ENCODE data around the gene CD22.

The CD22 gene

DNA sequence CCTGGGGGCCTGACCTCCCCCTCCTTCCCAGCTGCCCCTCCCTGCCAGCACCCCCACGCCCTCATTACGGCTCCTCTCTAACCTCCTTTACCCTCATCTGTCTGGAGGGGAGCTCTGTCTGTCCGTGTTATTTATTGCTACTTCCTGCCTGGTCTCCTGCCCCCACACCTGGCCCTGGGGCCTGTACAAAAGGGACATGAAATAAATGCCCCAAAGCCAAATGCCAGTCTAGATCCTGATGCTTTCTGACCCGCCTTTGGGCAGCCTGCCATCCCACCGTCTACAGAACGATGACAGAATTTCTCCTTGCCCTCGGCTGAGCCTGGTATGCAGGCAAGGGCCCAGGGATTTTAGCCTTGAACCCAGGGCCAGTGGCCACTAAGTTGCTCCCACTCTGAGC is 15.4 kb upstream of the CD22 start:
- DNase-seq = no peak

DNA sequence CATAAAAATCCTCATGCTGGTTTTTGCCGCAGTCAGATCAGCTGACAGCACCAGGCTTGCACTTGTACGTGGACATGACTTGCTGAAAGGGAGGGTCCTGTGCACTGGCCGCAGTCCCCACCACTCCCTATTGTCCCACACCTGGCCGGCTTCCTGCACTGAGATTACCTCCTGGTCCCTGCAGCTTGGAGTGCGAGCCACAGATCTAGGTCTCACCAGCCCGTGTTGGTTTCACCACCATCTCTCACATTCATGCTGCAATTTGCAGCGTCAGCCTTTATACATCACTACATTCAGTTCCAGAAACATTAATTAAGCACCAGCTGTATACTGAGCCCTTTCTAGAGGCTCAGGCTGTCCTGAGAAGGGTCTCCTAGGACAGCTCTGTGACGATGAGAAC is 15.0 kb upstream of the CD22 start:
- no peak for DNase-seq

DNA sequence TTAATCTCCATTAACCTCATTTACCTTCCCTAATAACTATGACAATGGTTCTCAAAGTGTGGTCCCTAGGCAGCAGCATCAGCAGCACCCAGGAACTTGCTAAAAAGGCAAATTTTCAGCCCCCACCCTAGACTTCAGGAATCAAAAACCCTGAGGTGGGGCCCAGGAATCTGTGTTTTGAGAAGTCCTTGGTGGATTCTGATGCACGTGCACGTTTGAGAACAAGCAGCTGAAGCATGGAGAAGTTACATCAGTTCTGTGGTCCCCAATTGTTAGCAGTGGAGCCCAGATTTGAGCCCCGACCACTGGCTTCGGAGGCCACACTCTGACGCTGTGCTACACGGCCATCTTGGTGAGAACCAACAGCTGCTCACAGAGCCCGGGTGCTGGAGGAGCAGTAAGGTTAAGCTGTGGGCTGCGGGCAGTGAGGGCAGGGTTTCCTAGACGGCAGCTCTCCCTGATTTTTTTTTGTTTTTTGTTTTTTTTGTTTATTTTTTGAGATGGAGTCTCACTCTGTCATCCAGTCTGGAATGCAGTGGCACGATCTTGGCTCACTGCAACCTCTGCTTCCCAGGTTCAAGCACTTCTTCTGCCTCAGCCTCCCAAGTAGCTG is 14.0 kb upstream of the CD22 start:
- no peak for DNase-seq

DNA sequence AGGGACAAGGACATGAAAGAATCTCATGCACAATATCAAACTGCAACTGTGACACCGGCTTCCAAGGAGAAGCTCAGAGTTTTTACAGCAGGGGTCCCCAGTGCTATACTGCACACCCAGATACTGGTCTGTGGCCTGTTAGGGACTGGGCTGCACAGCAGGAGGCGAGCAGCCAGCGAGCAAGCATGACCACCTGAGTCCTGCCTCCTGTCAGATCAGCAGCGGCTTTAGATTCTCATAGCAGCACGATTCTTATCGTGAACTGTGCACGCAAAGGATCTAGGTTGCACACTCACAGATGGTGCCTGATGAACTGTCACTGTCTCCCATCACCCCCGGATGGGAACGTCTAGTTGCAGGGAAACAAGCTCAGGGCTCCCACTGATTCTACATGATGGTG is 13.1 kb upstream of the CD22 start:
- DNase-seq = no peak

DNA sequence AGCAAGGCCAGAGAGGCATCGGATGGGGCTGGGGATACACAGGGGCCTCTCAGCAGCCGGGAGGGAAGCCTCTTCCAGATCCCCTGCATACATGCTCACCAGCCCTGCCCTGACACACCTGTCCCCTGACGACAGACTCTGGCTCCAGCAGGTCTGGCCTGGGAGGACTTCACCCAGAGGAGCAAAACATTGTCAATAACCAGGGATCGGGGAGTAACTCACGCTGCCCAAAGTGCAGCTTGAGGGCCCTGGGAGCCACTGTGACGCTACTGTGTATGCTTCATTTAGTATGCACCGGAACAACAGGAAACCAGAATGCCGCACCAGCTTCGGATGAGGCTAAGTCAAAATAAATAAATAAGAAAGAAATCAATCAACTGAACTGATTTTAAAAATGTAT is 12.4 kb upstream of the CD22 start:
- no peak for DNase-seq

DNA sequence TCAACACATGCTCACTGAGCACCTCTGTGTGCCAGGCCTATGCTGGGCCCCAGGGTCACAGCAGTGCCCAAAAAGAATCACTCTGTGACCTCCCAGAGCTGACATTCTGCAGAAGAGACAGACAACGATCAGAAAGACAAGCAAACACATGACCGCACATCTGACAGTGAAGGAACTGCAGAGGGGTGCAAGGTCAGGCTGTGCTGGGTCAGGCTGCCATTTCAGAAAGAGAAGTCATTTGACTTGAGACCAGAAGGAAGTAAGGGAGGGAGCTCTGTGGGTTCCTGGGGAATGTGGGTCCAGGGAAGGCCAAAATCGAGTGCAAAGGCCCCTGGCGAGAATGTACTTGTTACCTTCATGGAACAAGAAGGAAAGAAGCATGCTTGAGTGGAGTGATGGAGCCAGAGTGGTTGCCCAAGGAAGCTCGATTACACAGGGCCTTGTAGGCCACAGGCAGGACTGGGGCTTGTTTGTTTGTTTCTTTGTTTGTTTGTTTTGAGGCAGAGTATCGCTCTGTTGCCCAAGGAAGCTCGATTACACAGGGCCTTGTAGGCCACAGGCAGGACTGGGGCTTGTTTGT is 11.4 kb upstream of the CD22 start:
- peak in 1 of 56 donors; percentile 30 for DNase-seq

DNA sequence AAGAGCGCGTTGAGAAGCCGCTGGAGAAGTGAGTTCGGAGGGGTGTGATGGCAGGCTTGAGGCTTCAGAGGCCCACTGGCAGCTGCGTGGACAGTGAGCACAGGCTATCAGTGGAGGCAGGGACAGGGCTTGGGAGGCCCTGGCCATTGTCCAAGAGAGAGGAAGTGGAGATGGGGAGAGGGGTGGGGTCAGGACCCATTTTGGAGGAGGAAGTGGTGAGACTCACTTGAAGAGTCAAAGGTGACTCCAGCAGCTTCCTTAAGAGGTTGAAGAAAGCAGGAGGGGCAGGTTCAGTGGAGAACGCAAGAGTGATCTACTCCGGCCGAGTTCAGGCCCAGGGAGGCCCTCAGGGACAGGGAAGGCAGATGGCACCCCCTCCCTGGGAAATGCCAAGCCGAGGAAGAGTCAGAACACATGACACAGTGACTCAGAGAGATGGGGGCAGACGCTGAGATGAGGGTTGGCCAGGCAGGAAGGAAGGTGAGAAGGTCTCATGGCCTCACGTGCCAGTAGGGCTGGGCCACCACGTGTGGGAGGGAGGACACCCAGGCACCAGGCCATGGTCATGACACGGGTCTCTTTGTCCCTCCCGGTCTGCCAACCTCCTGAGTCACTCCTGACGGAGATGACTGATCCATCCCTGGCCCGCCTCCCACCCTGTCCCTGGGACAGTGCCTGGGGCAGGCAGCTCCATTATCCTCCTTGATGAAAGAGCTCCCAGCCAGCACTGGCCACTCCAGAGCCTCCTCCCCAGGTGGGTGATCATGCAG is 10.1 kb upstream of the CD22 start:
- DNase-seq = peak in 47 of 56 donors; percentile 14 to 90 (median 63)

DNA sequence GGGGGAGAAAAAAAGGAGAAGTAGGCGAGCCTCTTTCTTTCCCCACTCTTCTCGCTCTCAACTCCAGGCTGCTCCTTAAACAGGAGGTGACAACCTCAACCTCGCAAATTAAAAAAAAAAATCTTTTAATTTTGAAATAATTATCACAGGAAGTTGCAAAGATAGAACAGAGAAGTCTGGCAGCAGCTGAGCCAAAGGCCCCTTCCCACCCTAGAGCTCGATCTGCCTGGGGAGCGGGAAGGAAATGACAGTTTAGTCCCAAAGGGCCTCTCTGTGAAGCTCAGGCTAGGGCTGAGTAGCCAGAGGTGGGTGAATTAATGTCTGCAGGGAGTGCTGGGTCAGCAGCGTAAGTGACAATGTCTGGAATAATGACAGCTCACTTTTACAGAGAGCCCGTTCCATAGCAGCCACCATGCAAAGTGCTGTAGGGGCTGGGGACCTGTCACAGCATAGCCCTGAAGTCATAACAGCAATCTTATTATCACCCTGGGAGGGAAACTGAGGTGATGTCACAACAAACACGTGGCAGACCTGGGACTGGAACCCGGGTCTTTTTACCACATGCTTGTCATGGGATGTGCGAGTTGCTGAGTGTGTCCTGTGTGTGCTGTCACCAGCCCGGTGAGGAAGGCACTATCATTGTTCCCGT is 8.8 kb upstream of the CD22 start:
- no peak for DNase-seq

DNA sequence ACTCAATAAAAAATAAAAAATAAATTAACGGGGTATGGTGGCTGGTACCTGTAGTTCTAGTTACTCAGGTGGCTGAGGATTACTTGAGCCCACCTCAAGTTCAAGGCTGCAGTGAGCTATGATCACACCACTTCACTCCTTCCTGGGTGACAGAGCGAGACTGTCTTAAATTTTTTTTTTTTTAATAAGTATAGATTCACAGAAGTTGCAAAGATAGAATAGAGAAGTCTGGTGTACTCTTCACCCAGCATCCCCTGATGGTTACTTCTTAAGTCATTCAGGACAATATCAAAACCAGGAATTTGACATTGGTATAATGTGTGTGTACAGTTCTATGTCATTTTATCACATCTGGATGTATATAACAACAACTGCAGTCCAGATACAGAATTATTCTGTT is 7.7 kb upstream of the CD22 start:
- DNase-seq = no peak

DNA sequence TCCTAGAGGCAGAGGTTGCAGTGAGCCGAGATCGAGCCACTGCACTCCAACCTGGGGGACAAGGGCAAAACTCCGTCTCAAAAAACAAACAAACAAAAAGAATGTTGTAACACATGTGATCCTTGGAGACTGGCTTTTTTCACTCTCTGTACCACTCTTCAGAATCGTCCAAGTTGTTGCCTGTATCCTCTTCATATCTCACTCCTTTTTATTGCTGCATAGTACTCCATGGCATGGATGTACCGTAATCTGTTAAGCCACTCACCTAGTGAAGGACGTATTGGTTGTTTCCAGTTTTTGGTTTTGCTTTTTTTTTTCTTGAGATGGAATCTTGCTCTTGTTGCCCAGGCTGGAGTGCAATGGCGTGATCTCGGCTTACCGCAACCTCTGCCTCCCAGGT is 7.0 kb upstream of the CD22 start:
- no peak for DNase-seq

DNA sequence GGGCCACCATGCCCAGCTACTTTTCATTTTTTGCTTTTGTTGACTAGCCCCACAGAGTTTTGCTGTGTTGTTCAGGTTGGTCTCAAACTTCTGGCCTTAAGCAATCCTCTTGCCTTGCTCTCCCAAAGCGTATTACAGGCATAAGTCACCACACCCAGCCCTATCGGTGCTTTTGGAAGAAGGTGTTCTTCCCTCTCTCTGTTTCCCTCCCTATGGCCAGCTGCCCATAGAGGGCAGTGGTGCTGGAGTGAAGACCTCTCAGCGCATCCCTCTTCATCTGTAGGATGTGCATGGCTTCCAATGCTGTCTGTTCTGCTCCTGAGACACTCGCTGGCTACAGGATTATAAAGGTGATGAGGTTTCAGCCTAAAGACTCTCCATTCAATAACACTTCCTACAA is 1.3 kb upstream of the CD22 start:
- DNase-seq = no peak

DNA sequence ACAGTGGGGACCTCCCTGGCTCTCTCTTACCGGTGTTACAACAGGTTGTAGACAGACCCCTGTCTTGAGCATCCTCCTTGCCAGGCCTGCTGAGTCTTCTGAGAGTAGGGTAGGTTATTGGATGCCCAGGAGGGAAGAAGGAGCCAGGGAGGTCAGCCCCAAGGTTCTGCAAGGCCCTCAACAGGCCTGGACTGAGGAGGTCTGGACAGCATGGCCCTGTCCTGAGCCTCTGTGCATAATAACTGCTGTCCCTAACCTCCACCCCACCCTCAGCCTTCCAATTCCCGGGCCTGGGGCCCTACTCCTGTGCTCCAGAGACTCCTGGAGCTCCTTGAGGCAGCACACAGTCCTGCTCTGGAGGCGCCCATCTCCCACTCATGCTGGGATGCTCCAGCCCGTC is 336 bp downstream of the CD22 start:
- DNase-seq = no peak

DNA sequence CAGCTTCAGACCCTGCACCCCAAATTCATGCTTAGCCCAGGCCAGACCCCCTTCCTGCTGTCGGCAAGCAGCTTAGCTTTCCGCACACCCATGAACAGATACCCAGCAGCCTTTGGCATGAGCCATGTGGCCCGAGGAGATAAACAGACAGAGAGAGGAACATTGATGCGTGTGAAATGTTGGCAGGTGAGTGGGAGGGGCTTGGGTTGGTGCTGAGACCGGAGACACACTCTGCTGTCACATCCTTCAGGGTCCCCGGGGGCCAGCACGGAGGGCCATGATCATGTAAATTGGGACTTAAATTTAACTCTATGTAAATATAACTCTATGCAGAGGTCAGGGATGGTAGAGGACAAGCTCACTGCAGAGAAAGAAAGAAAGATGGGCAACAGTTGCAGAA is 1.5 kb downstream of the CD22 start:
- DNase-seq = no peak

DNA sequence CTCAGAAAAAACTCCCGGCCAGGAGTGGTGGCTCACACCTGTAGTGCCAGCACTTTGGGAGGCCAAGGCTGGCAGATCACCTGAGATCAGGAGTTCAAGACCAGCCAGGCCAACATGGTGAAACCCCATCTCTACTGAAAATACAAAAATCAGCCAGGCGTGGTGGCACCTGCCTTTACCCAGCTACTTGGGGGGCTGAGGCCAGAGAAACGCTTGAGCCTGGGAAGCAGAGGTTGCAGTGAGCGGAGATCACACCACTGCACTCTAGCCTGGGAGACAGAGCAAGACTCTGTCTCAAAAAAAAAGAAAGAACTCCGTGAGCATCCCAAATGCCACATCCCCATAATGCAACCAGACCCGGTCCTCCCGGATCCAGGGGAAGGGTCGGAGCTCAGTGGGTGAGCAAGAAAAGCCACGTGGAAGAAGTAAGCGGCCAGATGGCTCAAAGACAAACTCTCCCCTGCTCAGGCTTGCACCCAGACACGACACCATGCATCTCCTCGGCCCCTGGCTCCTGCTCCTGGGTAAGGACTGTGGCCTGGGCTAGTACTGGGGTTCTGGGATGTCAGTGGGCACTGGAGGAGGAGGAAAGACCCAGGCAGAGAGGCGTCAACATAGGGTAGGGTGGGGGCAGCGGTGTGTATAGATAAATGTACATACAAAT is 2.7 kb downstream of the CD22 start:
- DNase-seq = no peak

DNA sequence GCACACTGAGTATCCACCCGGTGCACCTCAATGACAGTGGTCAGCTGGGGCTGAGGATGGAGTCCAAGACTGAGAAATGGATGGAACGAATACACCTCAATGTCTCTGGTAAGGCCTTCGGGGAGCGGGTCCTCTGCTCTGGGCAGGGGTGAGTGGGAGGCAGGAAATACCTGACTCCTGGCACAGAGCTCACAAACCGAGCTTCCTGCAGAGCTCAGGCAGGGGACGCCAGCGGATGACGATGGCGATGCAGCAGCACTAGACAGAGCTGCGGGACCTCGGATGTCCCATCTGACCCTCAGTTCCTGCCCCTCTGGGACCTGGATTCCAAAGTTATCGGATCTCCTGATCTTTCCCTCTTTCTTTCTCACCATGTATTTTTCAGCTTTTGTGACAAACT is 3.8 kb downstream of the CD22 start:
- no peak for DNase-seq

DNA sequence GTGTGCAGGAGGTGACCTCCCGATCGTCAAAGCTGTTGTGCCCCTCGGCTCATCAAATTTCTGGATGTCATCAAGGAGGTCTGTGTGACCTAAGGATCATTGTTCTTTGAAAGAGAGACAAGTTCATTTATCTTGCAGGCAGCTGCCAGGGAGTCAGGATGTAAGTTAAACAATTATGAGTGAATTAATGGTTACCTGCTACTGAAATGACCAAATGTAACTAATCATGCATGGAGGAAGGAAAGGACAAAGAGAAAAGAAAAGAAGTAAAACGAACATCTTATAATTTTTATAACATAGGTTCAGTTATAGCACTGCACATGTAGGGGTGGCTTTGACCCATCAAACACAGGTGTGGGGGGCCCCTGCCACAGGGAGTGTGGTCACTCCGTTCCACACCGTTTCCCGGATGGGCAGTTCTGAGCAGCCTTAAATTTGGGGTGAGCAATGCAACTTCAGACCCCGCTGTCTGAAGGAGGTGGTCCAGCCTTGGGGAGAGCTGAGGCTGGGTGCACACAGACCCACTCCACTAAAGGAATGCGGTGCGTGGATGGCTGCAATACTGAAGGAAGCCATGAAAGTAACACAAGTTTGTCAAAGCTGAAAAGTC is 5.3 kb downstream of the CD22 start:
- DNase-seq = no peak

DNA sequence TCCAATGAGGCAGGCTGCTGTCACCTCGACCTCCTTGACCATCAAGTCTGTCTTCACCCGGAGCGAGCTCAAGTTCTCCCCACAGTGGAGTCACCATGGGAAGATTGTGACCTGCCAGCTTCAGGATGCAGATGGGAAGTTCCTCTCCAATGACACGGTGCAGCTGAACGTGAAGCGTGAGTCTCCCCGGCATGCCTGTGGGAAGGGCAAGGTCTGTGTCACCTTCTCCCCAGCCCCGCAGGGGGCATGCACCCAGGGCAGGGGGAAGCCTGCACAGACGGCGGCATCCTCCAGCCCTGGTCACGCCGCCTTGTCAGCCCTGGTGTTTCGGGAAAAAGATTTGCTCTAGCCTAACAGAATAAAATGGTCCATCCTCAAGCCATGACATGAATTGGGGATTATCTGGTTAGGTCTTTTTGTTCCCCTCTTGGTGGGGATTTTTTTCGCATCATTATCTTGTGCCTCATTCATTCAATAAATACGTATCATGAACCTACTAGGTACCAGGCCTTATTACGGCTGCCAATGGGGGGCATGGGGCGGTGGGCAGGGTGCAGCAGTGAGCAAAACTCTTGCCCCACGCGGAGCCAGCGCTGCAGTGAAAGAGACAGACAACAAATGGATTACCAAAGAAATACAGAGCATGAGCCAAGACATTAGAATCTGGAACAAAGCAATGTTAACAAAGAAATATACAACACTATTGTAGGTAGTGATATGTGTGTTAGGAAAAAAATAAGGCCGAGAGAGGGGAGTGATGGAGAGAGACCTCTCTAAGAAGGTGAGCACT is 7.4 kb downstream of the CD22 start:
- no peak for DNase-seq

DNA sequence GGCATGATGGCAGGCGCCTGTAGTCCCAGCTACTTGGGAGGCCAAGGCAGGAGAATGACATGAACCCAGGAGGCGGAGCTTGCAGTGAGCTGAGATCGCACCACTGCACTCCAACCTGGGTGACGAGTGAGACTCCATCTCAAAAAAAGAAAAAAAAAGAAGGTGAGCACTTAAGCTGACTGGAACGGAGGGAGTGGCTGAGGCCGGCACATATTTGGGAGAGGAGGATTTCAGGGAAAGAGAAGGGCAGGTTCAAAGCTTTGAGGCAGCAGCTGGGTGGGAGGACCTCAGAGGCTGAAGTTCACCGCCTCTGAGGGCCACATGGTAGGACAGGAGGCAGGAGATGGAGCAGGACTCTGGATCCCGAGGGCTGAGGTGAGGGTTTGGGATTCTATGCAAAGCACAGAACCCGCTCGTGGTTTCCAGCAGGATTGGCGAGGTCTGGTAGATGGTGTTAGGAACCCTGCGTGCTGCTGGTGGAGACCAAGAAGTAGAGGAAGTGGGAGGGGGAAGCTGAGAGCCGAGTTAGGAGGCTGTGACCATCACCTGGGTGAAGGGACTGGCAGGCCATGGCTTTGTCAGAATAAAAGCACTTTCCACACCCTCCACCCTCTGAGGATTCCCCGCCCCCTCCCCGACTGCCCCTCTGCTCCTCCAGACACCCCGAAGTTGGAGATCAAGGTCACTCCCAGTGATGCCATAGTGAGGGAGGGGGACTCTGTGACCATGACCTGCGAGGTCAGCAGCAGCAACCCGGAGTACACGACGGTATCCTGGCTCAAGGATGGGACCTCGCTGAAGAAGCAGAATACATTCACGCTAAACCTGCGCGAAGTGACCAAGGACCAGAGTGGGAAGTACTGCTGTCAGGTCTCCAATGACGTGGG is 8.4 kb downstream of the CD22 start:
- no peak for DNase-seq

DNA sequence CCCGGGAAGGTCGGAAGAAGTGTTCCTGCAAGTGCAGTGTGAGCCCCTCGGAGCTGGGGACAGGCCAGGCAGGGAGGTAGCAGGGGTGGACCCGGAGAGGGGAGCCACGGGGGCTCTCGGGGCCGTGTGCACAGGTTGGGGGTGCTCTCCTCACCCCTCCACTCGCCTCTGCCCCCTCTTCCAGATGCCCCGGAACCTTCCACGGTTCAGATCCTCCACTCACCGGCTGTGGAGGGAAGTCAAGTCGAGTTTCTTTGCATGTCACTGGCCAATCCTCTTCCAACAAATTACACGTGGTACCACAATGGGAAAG is 9.0 kb downstream of the CD22 start:
- DNase-seq = no peak

DNA sequence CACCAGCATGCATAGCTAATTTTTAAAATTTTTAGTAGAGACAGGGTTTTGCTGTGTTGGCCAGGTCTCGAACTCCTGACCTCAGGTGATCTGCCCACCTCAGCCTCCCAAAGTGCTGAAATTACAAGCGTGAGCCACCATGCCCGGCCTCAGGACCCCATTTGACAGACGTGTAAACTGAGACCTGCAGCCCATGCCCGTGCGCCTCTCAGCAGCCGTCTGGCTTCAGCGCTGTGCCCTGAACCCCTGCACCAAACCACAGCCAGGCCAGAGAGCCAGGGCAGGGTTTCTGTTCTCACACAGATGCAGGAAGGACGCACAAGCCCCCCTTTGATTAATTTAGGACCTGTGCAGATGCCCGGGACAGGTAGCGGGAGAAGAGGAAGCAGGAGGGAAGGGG is 11.4 kb downstream of the CD22 start:
- no peak for DNase-seq

Data from amygdala (tissue), 56 donors.